NCI-H774 (cell line): ENCODE results near the gene CMTM4.
"Not testable (repeated sequence)": the region's sequence is repeated elsewhere in the genome, so short reads cannot be mapped to it uniquely, and the experiment has no call there.

Experiments used
- DNase-seq: peaks from one replicate; lab custom pipeline; 2025; lab: John Stamatoyannopoulos, UW

Gene CMTM4

GRCh38 chr16:66616169-66616568 lies 80.4 kb downstream of the CMTM4 start:
- DNase-seq, result no peak

GRCh38 chr16:66614161-66614802 lies 82.3 kb downstream of the CMTM4 start:
- DNase-seq, result no peak

GRCh38 chr16:66612422-66612821 lies 84.1 kb downstream of the CMTM4 start:
- DNase-seq, result no peak

- DNase-seq, result not testable (repeated sequence)
These were observed 84.6 kb downstream of the CMTM4 start for GRCh38 chr16:66611911-66612310.

- no peak for DNase-seq
These were observed 86.3 kb downstream of the CMTM4 start for GRCh38 chr16:66610111-66610820.

- no peak for DNase-seq
These were observed 87.4 kb downstream of the CMTM4 start for GRCh38 chr16:66609139-66609510.

- DNase-seq, result peak; percentile 15
These were observed 88.1 kb downstream of the CMTM4 start for GRCh38 chr16:66608241-66609138.

GRCh38 chr16:66605979-66606751 lies 90.4 kb downstream of the CMTM4 start:
- no peak for DNase-seq

- no peak for DNase-seq
These were observed 91.2 kb downstream of the CMTM4 start for GRCh38 chr16:66605177-66605978.

GRCh38 chr16:66604376-66605176 lies 92.0 kb downstream of the CMTM4 start, which contains the start of gene CMTM3:
CMTM3 (plus strand) TSS chr16:66604704; CDS start chr16:66604806, 102 bp downstream.
- no peak for DNase-seq

GRCh38 chr16:66603537-66604375 lies 92.8 kb downstream of the CMTM4 start:
- DNase-seq, result peak; percentile 5

- DNase-seq, result no peak
These were observed 95.1 kb downstream of the CMTM4 start for GRCh38 chr16:66601471-66601870.

- no peak for DNase-seq
These were observed 96.1 kb downstream of the CMTM4 start for GRCh38 chr16:66600477-66600876.

GRCh38 chr16:66599726-66600125 lies 96.8 kb downstream of the CMTM4 start:
- no peak for DNase-seq

GRCh38 chr16:66598111-66598510 lies 98.4 kb downstream of the CMTM4 start:
- DNase-seq, result no peak

- DNase-seq, result no peak
These were observed 99.3 kb downstream of the CMTM4 start for GRCh38 chr16:66596986-66597848.

- not testable (repeated sequence) for DNase-seq
These were observed 100.0 kb downstream of the CMTM4 start for GRCh38 chr16:66596559-66596958.

GRCh38 chr16:66594739-66595138 lies 101.8 kb downstream of the CMTM4 start:
- no peak for DNase-seq
